GM19468 (cell line): ENCODE results near the gene THAP12.
"Not testable (repeated sequence)": the region's sequence is repeated elsewhere in the genome, so short reads cannot be mapped to it uniquely, and the experiment has no call there.

Source experiments
- ATAC-seq: cut with Tn5 transposase; IDR thresholded peaks from one replicate; pipeline ENCODE4 v1.9.1; 2021; ENCODE audit warnings: mild to moderate bottlenecking, moderate library complexity, moderate number of reproducible peaks; ENCODE audit not compliant: unreplicated experiment; ENCODE audit errors: extremely low read depth

The THAP12 gene, protein sequence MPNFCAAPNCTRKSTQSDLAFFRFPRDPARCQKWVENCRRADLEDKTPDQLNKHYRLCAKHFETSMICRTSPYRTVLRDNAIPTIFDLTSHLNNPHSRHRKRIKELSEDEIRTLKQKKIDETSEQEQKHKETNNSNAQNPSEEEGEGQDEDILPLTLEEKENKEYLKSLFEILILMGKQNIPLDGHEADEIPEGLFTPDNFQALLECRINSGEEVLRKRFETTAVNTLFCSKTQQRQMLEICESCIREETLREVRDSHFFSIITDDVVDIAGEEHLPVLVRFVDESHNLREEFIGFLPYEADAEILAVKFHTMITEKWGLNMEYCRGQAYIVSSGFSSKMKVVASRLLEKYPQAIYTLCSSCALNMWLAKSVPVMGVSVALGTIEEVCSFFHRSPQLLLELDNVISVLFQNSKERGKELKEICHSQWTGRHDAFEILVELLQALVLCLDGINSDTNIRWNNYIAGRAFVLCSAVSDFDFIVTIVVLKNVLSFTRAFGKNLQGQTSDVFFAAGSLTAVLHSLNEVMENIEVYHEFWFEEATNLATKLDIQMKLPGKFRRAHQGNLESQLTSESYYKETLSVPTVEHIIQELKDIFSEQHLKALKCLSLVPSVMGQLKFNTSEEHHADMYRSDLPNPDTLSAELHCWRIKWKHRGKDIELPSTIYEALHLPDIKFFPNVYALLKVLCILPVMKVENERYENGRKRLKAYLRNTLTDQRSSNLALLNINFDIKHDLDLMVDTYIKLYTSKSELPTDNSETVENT

GRCh38 chr11:76380977-76381719, at the start of gene THAP12, which contains the start of gene GVQW3:
Gene THAP12 (minus strand): TSS chr11:76381132. CDS start chr11:76380836, 296 bp downstream.
Gene GVQW3 (plus strand): TSS chr11:76381323. CDS start chr11:76381829, 506 bp downstream.
- peak; percentile 66 for ATAC-seq

DNA sequence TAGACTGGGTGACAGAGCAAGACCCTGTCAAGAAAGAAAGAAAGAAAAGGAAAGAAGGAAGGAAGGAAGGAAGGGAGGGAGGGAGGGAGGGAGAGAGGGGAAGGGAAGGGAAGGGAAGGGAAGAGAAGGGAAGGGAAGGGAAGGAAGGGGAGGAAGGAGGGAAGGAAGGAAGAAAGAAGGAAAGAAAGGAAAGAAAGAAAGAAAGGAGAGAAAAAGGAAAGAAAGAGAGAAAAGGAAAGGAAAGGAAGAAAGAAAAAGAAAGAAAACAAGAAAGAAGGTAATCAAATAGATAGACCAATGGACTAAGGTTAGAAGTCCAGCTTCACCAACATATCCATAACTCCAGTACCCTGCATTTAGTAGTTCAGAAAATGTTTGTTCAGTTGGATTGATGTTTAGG, 45.7 kb upstream of the THAP12 start:
- ATAC-seq, result no peak

DNA sequence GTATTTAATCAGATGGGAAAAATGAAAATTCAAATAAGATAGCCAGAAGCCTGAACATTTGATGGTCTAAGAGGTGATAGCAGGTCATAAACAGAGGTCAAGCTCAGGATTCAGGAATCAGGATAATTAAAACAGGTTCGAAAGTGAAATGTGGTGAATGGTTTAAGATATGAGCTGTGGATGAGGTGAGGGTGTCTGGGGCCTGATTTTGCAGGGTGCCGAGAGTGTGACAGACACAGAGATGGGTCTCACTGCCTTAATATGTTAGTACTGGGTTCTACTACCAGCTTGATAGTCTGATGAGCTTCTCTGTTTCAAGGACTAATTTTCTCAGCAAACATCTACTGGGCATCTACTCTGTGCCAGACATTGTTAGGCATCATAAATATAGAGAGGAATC, 44.0 kb upstream of the THAP12 start:
- no peak for ATAC-seq

GRCh38 chr11:76424379-76424778, 43.4 kb upstream of the THAP12 start:
- ATAC-seq, result no peak

- no peak for ATAC-seq
Measured at GRCh38 chr11:76419896-76420295, 39.0 kb upstream of the THAP12 start.

GRCh38 chr11:76415073-76415472, 34.1 kb upstream of the THAP12 start:
- ATAC-seq, result no peak

DNA sequence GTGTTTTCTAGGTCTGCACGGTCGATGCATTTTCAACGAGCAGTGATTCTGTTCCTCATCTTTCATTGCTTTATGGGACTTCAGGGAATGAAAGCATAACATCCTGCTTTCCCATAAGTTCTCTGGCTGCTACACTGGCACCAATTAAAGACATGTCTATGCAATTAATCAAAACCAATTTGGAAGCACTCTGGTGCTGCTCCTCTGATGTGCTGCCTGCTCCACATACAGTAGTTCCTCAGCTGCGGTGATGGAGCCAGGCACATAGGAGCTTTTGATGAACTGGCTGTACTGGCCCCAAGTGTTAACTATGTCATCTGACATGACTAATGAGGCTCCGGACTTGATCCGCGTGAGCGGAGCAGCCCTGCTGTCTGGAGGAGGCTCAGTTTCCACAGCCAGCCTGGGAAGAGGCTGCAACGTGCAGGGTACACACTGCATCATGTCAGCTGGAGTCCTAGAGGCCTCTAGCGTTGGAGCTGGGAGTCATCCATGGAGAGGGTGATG, 30.0 kb upstream of the THAP12 start:
- no peak for ATAC-seq

DNA sequence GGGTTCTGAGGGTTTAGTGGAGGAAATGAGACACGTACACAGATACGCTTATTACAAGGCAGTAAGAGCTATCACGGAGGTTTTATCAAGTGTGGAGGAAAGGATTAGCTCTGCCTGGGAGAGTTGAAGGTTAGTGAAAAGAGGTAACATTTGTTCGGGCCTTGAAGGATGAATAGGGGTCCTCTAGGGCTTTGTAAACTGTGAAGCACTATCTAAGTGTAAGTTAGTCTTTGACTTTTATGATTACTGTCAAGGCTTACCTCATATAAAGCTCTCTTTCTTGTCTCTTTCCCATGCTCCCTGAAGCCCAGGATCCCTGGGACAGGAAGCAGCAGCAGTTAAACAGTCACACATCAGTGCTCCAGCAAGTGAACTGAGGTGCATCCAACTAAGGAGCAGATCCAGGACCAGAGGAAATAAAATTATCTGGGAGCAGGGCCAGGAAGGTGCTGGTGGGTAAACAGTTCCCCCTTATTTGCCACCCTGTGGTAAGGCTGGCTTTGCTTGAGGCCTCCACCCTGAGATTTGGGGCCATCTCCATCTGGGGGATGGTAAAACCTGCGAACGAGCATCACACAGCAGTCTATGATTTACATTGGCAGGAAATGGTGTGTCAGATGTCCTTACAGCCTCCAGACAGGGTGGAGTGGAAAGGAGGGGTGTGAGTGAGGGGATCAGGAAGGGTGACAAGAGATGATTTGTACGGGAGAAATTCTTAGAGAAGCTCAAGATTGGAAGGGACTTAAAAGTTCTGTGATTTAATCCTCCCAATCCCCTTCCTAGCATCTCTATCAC, 27.4 kb upstream of the THAP12 start:
- no peak for ATAC-seq

GRCh38 chr11:76406359-76406758, 25.4 kb upstream of the THAP12 start:
- no peak for ATAC-seq

DNA sequence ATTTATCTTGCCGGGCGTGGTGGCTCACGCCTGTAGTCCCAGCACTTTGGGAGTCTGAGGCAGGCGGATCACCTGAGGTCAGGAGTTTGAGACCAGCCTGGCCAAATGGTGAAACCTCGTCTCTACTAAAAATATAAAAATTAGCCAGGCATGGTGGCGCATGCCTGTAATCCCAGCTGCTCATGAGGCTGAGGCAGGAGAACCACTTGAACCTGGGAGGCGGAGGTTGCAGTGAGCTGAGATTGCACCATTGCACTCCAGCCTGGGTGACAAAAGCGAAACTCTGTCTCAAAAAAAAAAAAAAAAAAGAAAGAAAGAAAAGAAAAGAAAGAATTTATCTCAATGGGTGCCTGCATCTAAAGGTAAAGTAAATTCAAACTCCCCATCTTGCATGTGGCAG, 20.6 kb upstream of the THAP12 start:
- ATAC-seq, result not testable (repeated sequence)

GRCh38 chr11:76400967-76401366, 20.0 kb upstream of the THAP12 start:
- no peak for ATAC-seq

- no peak for ATAC-seq
Measured at GRCh38 chr11:76397383-76397782, 16.5 kb upstream of the THAP12 start.

- ATAC-seq, result no peak
Measured at GRCh38 chr11:76395296-76395695, 14.4 kb upstream of the THAP12 start.

GRCh38 chr11:76394411-76394810, 13.5 kb upstream of the THAP12 start:
- ATAC-seq, result no peak

- ATAC-seq, result no peak
Measured at GRCh38 chr11:76392870-76393269, 11.9 kb upstream of the THAP12 start.

GRCh38 chr11:76391811-76392475, 11.0 kb upstream of the THAP12 start:
- no peak for ATAC-seq

DNA sequence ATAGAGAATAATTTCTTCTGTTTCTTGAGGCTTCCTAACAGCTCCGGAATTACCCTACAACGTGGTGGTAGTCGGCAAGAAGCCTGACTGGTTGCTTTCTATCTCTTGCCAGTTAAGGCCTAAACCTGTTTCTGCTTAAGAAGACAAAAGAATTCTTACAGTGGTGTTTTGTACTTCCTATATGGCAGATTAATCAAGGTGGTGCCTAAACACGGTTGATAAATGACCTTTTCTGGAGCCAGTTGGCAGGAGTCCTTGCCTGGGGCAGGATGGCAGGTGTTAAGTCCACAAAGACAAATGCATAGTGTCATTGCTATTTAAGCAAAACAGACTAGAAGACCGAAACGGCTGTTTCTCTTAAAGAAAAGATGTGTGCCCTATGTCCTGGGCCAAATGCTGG, 10.1 kb upstream of the THAP12 start:
- no peak for ATAC-seq

DNA sequence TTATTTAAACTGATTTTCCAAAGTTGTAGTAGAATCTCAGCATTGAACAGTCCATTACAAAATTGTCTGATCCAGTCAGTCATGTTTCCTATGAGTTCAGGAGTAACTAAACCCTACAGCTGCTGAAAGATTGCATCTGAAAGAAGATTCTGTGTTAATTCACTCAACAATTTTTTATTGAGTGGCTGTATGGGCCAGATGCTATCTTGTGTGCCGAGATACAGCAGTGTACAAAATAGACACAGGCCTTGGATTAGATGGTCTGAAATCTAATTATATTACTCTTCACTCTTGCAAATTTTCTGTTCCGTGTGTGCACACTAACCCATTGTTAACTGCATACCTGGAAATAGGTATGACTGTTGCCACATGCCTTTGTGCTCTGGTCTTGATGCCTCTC, 7.5 kb upstream of the THAP12 start:
- ATAC-seq, result no peak

GRCh38 chr11:76385903-76386302, 5.0 kb upstream of the THAP12 start:
- ATAC-seq, result no peak
